ENCODE measurements around the gene NEURL1B. TPM values are rescaled to one million over a fixed set of nuclear protein-coding genes. Genes with fewer than 3 reads are reported as not detected.
A peak's percentile ranks its signal among the peaks of the same experiment; 100 is the strongest.

NEURL1B gene, protein sequence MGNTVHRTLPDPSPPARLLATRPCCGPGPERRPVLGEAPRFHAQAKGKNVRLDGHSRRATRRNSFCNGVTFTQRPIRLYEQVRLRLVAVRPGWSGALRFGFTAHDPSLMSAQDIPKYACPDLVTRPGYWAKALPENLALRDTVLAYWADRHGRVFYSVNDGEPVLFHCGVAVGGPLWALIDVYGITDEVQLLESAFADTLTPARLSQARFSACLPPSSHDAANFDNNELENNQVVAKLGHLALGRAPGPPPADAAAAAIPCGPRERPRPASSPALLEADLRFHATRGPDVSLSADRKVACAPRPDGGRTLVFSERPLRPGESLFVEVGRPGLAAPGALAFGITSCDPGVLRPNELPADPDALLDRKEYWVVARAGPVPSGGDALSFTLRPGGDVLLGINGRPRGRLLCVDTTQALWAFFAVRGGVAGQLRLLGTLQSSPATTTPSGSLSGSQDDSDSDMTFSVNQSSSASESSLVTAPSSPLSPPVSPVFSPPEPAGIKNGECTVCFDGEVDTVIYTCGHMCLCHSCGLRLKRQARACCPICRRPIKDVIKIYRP
- total RNA-seq (2022) (2.0 and 2.8 TPM in 2 replicates), Bru-seq, nascent RNA (percentile 31 among the genes with signal in this experiment), BruChase-seq, experiment 1, labeled RNA remaining after a 6-hour chase (percentile 38 among the genes with signal in this experiment), BruChase-seq, experiment 2, labeled RNA remaining after a 2-hour chase (percentile 35 among the genes with signal in this experiment)
- long read RNA-seq, partial matches to known transcripts: 0 of 1 reads
- long read RNA-seq, other reads (novel, unspliced or antisense): 1 of 1 reads

DNA sequence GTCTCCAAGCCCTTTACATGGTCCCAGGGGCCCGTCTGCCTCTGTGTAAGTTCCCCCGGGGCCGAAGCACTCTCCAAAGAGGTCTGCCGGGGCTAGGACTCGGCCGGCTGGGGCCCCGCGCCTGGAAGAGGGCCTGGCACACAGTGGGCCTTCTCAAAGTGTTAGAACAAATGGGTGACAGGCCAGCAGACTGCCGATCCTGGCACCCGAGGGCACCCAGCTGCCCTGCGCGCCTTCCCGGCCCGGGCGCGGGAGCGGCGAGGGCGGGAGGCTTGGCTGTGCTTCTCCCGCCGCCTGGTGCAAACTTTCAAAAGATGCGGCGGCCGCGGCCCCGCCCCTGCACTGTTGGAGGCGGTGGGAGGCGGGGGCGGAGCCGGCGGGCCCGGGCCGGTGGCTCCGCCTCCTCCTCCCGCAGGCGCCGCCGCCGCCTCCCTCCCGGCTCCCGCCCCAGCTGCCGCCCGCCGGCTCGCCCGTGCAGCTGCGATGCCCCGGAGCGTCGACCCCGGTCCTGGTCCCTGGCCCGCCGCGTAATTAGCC lies at the start of gene NEURL1B:
TSS of gene NEURL1B (plus strand) at position 442 of the 537 bp plus-strand sequence. CDS start 144 bp downstream, outside the sequence.
- Mint-ChIP-seq H3K27ac (ENCODE audit: unreplicated experiment) (no peak within 1 kb of the TSS), H3K4me1 (ENCODE audit: low read depth, unreplicated experiment) (peaks cover 8% of the 10 kb centered on the region), H3K4me3 (ENCODE audit: low read depth, unreplicated experiment) (peak within 1 kb of the TSS; percentile 56), H3K27me3 (ENCODE audit: unreplicated experiment) (peaks cover 83% of the 10 kb centered on the region), H3K36me3 (ENCODE audit: insufficient read depth, unreplicated experiment) (no peaks in the 10 kb centered on the region), H3K9me3 (ENCODE audit: low read depth, unreplicated experiment) (no peaks in the 10 kb centered on the region)
- CTCF ChIA-PET: no interaction called here
- intact Hi-C loops (cut with micrococcal nuclease; ENCODE audit: unreplicated experiment): no loop called here
- TF ChIP-seq, protein P1, sequence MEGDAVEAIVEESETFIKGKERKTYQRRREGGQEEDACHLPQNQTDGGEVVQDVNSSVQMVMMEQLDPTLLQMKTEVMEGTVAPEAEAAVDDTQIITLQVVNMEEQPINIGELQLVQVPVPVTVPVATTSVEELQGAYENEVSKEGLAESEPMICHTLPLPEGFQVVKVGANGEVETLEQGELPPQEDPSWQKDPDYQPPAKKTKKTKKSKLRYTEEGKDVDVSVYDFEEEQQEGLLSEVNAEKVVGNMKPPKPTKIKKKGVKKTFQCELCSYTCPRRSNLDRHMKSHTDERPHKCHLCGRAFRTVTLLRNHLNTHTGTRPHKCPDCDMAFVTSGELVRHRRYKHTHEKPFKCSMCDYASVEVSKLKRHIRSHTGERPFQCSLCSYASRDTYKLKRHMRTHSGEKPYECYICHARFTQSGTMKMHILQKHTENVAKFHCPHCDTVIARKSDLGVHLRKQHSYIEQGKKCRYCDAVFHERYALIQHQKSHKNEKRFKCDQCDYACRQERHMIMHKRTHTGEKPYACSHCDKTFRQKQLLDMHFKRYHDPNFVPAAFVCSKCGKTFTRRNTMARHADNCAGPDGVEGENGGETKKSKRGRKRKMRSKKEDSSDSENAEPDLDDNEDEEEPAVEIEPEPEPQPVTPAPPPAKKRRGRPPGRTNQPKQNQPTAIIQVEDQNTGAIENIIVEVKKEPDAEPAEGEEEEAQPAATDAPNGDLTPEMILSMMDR (IDR thresholded peaks at IDR 0.05; ENCODE audit: unreplicated experiment): no peak
- no TSS peak for BruUV-seq (replicated peaks)
- peak; percentile 81 for DNase-seq

DNA sequence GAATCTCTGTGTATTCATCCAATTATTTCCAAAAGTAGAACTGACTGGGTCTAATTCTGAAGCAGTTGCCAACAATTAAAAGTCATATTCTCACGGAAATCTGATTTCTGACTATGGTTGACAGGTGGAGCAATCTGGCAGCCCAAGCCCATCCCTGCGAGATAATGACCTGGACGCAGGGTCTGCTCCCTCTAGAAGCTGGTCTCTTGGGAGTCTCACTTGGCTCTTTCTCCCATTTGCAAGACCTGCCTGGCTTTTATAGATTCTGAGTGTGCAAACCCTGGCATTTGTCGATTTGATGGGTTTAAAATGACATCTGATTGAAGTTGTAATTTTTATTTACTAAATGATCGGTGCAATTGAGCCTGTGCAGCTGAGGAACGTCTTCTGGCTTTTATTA lies 49.4 kb upstream of the NEURL1B start:
- TF ChIP-seq, protein P1 (IDR thresholded peaks at IDR 0.05; ENCODE audit: unreplicated experiment): no peak

DNA sequence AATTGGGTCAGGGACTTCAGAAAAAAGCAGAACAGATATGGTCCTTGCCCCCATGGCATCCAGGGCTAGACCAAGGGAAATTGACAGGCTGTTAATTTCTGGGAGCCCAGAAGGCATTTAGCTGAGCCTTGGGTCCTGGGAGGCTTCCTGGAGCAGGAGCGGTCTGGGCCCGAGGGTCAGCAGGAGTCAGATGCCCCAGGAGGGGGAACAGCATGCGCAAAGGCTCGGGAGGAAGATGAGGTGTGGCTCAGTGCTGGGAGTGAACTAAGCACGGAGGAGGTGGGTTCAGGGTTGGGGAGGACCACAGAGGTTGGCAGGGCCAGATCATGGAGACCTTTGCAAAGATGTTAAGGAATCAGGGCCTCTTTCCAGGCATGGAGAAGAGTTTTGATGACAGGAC lies 48.2 kb upstream of the NEURL1B start:
- CTCF ChIA-PET: interaction anchor here (0.6 kb wide), 1 partner anchor 18 kb away, joined by 8 read pairs; no protein-coding TSS in a partner anchor
- H3K36me3 Mint-ChIP-seq (ENCODE audit: insufficient read depth, unreplicated experiment): no peaks in the 10 kb centered on the region

More for the DNA sequence above, 49.4 kb upstream of the NEURL1B start:
- Mint-ChIP-seq H3K9me3 (ENCODE audit: low read depth, unreplicated experiment) (no peaks in the 10 kb centered on the region), H3K4me3 (ENCODE audit: low read depth, unreplicated experiment) (no peak overlapping the region), H3K27ac (ENCODE audit: unreplicated experiment) (no peak overlapping the region), H3K4me1 (ENCODE audit: low read depth, unreplicated experiment) (no peaks in the 10 kb centered on the region), H3K27me3 (ENCODE audit: unreplicated experiment) (peaks cover 91% of the 10 kb centered on the region), H3K36me3 (ENCODE audit: insufficient read depth, unreplicated experiment) (no peaks in the 10 kb centered on the region)
- no TSS peak for BruUV-seq (replicated peaks)
- DNase-seq: no peak
- intact Hi-C loops (cut with micrococcal nuclease; ENCODE audit: unreplicated experiment): no loop called here
- CTCF ChIA-PET: interaction anchor here (0.6 kb wide), 1 partner anchor 497 kb away, joined by 4 read pairs; no protein-coding TSS in a partner anchor

DNA sequence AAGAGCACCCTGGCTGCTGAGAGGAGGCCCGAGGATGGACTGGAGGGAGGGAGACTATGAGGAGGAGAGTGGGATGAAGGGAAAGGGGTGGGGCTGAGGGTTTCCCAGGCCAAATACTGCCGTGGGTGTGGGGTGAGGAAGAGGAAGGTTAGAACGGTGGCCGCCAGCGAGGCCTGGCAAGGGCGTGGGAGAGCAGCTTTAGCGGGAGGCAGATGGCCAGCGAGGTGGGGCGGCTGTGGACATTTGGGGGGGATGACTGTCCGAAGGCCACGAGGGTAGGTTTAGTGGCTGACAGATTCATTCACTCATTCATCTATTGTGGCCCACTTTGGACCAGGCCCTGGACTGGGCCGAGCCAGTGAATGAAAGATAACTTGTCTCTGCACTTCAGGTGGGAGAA lies 47.8 kb upstream of the NEURL1B start:
- intact Hi-C loops (cut with micrococcal nuclease; ENCODE audit: unreplicated experiment): no loop called here
- DNase-seq: no peak
- no peak overlapping the region for H3K4me3 Mint-ChIP-seq (ENCODE audit: low read depth, unreplicated experiment)
- no peak overlapping the region for H3K27ac Mint-ChIP-seq (ENCODE audit: unreplicated experiment)
- H3K36me3 Mint-ChIP-seq (ENCODE audit: insufficient read depth, unreplicated experiment): no peaks in the 10 kb centered on the region
- CTCF ChIA-PET: interaction anchor here (0.6 kb wide), 1 partner anchor 19 kb away, joined by 8 read pairs; no protein-coding TSS in a partner anchor
- no TSS peak for BruUV-seq (replicated peaks)
- H3K4me1 Mint-ChIP-seq (ENCODE audit: low read depth, unreplicated experiment): no peaks in the 10 kb centered on the region
- TF ChIP-seq, protein P1 (IDR thresholded peaks at IDR 0.05; ENCODE audit: unreplicated experiment): no peak
- peaks cover 87% of the 10 kb centered on the region for H3K27me3 Mint-ChIP-seq (ENCODE audit: unreplicated experiment)
- no peaks in the 10 kb centered on the region for H3K9me3 Mint-ChIP-seq (ENCODE audit: low read depth, unreplicated experiment)

More for the DNA sequence above, 48.2 kb upstream of the NEURL1B start:
- BruUV-seq (replicated peaks): no TSS peak
- H3K27ac Mint-ChIP-seq (ENCODE audit: unreplicated experiment): no peak overlapping the region
- H3K4me1 Mint-ChIP-seq (ENCODE audit: low read depth, unreplicated experiment): no peaks in the 10 kb centered on the region
- DNase-seq: no peak
- intact Hi-C loops (cut with micrococcal nuclease; ENCODE audit: unreplicated experiment): no loop called here
- peaks cover 91% of the 10 kb centered on the region for H3K27me3 Mint-ChIP-seq (ENCODE audit: unreplicated experiment)
- TF ChIP-seq, protein P1 (IDR thresholded peaks at IDR 0.05; ENCODE audit: unreplicated experiment): no peak
- H3K9me3 Mint-ChIP-seq (ENCODE audit: low read depth, unreplicated experiment): no peaks in the 10 kb centered on the region
- no peak overlapping the region for H3K4me3 Mint-ChIP-seq (ENCODE audit: low read depth, unreplicated experiment)

All from Calu3 (cell line).